Upper lobe of right lung (tissue), 1 donor: Measurements from ENCODE around the gene BBS12. TPM values are rescaled to one million over a fixed set of nuclear protein-coding genes. Genes with fewer than 3 reads are reported as not detected.
A peak's percentile ranks its signal among the peaks of the same experiment; 100 is the strongest.

Experiments used
- ATAC-seq: fragments of 200-7000 bp; cut with Tn5 transposase; one replicate; pipeline ENCODE4 v1.9.1; 2020; ENCODE audit warnings: mild to moderate bottlenecking, moderate library complexity
- DNase-seq: peaks from one replicate; pipeline ENCODE4 v3.0.0-alpha.2; 2020
- H3K27ac ChIP-seq: fragments of 200-600 bp; one replicate; pipeline ENCODE4 v1.8.0; 2022
- H3K27me3 ChIP-seq: fragments of 200-600 bp; one replicate; pipeline ENCODE4 v1.8.0; 2022; ENCODE audit warnings: mild to moderate bottlenecking
- H3K36me3 ChIP-seq: fragments of 200-600 bp; one replicate; pipeline ENCODE4 v1.8.0; 2022
- H3K4me1 ChIP-seq: fragments of 200-600 bp; one replicate; pipeline ENCODE4 v1.8.0; 2022
- H3K4me3 ChIP-seq: fragments of 200-600 bp; one replicate; pipeline ENCODE4 v1.8.0; 2022; ENCODE audit warnings: mild to moderate bottlenecking
- H3K9me3 ChIP-seq: fragments of 200-600 bp; one replicate; pipeline ENCODE4 v1.8.0; 2022
- intact Hi-C: fragments of 100-400 bp; cut with DNase I; formaldehyde crosslinking; loops from one replicate; pipeline ENCODE4 v1.11.0; 2022
- total RNA-seq: library from RNA; stranded (reverse); fragmentation: NEBNext Ultra II Directional; extraction: Animal tissue kit (Norgen Biotek cat#: 25700); gene quantifications from one replicate; pipeline ENCODE4 v1.2.1, GENCODE V29; 2021
- TF ChIP-seq, protein P1 (sequence below): fragments of 200-600 bp; IDR thresholded peaks from one replicate; pipeline ENCODE4 v1.8.0; 2022; ENCODE audit warnings: antibody characterized with exemption
- donor health status: DM: no; HTN: yes; CAD: no; lungs with severe emphysema.

Gene BBS12
- total RNA-seq, 1 donor from 2014 or later = 2.8 TPM

DNA sequence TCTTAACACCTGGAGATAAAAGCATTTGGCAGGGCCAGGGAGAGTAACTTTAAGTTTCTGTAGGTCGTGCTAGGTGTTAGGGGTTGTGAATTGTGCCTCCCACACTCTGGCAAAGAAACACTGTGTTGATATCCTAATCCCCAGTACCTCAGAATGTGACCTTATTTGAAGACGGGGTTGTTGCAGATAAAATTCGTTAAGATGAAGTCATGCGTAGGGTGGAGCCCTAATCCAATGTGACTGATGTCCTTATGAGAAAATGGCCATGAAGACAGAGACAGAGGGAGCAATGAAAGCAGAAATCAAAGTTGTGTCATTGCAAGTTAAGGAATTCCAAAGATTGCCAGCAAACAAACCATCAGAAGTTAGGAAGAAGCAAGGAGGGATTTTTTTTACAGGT lies 40.5 kb upstream of the BBS12 start:
- TF ChIP-seq, protein P1, sequence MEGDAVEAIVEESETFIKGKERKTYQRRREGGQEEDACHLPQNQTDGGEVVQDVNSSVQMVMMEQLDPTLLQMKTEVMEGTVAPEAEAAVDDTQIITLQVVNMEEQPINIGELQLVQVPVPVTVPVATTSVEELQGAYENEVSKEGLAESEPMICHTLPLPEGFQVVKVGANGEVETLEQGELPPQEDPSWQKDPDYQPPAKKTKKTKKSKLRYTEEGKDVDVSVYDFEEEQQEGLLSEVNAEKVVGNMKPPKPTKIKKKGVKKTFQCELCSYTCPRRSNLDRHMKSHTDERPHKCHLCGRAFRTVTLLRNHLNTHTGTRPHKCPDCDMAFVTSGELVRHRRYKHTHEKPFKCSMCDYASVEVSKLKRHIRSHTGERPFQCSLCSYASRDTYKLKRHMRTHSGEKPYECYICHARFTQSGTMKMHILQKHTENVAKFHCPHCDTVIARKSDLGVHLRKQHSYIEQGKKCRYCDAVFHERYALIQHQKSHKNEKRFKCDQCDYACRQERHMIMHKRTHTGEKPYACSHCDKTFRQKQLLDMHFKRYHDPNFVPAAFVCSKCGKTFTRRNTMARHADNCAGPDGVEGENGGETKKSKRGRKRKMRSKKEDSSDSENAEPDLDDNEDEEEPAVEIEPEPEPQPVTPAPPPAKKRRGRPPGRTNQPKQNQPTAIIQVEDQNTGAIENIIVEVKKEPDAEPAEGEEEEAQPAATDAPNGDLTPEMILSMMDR = no peak
- H3K36me3 ChIP-seq = no peaks in the 10 kb centered on the region
- DNase-seq = no peak
- ATAC-seq = no peak
- peaks cover 6% of the 10 kb centered on the region for H3K4me1 ChIP-seq
- intact Hi-C loops = no loop called here
- no peaks in the 10 kb centered on the region for H3K27me3 ChIP-seq
- no peak overlapping the region for H3K27ac ChIP-seq
- no peak overlapping the region for H3K4me3 ChIP-seq
- no peaks in the 10 kb centered on the region for H3K9me3 ChIP-seq

DNA sequence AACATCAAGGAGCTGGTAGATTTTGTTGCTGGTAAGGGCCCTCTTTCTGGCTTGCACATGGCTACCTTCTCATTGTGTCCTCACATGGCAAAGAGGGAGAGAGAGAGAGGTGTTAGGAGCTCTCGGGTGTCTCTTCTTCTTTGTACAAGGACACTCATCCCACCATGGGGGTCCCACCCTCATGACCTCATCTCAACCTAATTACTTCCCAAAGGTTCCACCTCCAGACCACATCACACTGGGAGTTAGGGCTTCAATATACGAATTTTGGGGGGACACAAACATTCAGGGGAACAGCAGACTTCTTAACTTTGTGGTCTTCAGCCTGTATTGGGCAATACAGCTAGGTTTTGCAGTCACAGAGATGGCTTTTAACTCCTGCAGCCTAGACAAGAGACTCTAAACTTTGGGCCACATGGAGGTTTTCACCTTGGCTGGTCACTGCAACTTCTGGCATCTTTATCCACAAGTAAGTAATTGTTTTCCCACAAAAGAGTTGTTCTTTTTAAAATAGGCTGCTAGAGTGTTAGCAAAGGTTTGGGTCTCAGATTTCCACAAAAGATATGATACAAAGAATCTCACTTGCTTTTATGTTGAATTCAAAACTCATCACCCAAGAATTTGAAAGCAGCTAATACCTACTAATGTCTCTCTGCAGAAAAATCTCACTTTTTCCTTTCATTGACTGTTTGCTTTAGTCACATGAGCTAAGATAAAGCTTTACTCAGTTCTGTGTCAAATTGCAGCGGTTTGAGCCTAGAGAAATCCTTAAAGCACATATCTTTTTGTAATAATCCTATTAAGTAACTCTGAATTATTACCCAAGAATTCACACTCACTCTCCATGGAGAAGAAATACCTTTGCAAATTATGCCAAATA lies 39.6 kb upstream of the BBS12 start:
- H3K27ac ChIP-seq = no peak overlapping the region
- peaks cover 6% of the 10 kb centered on the region for H3K4me1 ChIP-seq
- H3K9me3 ChIP-seq = no peaks in the 10 kb centered on the region
- no peak for DNase-seq
- H3K4me3 ChIP-seq = no peak overlapping the region
- H3K36me3 ChIP-seq = no peaks in the 10 kb centered on the region
- H3K27me3 ChIP-seq = no peaks in the 10 kb centered on the region
- ATAC-seq = no peak
- intact Hi-C loops = no loop called here
- TF ChIP-seq, protein P1 = no peak

DNA sequence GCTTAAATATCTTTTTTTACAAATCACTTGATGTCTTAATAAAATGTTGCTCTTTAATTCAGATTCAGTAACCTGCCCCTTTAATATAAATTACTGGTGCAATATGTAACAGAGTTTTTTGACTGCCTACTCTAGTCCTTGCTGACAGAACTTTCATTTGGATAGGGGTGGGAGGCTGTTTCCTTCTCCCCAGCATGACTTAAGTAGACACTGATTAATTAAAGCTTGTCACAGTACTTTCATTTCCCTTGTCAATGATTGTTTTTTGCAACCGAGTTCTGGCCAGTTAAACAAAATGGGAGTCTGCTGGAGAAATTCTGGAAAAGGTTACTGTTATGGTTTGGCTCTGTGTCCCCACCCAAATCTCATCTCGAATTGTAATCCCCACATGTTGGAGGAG lies 37.3 kb upstream of the BBS12 start:
- intact Hi-C loops = no loop called here

DNA sequence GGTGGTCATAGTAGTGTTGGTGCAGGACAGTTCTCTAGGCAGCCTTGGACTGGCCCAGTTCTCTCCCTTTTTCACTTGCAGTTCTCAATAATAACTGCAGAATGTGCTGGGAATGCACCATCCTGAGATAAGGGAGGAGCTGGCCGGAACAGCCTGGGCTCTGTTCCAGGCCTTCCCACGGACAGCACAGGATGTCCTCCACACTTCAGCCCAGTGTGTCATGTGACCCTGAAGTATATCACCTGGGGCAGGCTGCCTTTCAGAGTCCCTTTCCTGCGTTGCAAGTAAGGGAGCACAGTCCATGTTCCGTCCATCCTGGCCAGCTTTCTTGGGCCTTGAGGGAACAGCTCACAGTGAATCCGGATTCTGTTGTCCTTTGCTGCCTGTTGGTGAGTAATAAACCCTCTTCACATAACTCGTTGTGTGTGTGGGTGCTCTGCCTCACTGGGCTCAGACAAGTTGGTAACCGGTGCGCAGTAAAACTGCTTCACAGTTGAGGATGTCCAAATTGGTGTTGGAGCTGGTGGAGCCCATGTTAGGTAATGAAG lies 32.3 kb upstream of the BBS12 start:
- H3K27ac ChIP-seq = no peak overlapping the region
- no peak overlapping the region for H3K4me3 ChIP-seq
- DNase-seq = no peak
- H3K9me3 ChIP-seq = no peaks in the 10 kb centered on the region
- no peaks in the 10 kb centered on the region for H3K36me3 ChIP-seq
- ATAC-seq = peak; percentile 66
- TF ChIP-seq, protein P1 = no peak
- H3K27me3 ChIP-seq = no peaks in the 10 kb centered on the region
- no peaks in the 10 kb centered on the region for H3K4me1 ChIP-seq
- intact Hi-C loops = no loop called here

More for the DNA sequence above, 37.3 kb upstream of the BBS12 start:
- Histone ChIP-seq H3K9me3 (no peaks in the 10 kb centered on the region), H3K27ac (no peak overlapping the region), H3K4me1 (no peaks in the 10 kb centered on the region), H3K4me3 (no peak overlapping the region), H3K36me3 (no peaks in the 10 kb centered on the region), H3K27me3 (no peaks in the 10 kb centered on the region)
- ATAC-seq = no peak
- TF ChIP-seq, protein P1 = no peak
- no peak for DNase-seq

DNA sequence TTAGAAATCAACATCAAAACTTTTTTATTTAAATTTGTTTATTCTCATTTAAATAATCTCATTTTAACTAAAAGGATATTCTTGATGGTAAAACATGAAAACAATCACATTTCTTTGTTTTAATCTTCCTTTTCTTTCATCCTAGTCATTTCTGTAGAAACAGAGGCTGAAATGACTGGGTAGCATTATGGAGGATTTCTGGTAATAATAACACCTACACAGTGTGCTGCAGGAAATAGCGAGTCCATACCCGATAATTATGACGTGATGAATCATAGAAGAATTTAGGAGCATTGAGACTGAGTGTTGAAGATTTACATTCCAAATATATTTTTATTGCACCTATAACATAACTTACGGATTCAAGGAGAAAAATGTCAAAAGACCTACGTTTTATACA lies 31.4 kb upstream of the BBS12 start:
- intact Hi-C loops = no loop called here
- ATAC-seq = no peak
- no peaks in the 10 kb centered on the region for H3K4me1 ChIP-seq
- no peak overlapping the region for H3K27ac ChIP-seq
- TF ChIP-seq, protein P1 = no peak
- H3K36me3 ChIP-seq = no peaks in the 10 kb centered on the region
- DNase-seq = no peak
- no peaks in the 10 kb centered on the region for H3K27me3 ChIP-seq
- H3K9me3 ChIP-seq = no peaks in the 10 kb centered on the region
- no peak overlapping the region for H3K4me3 ChIP-seq
